ENCODE data around the gene PKD1.
"Not testable (repeated sequence)": the region's sequence is repeated elsewhere in the genome, so short reads cannot be mapped to it uniquely, and the experiment has no call there.

Gene PKD1

GRCh38 chr16:2123706-2124376 lies 11.9 kb downstream of the PKD1 start:
- DNase-seq (ENCODE audit: low read depth), result not testable (repeated sequence)

- DNase-seq (ENCODE audit: low read depth), result not testable (repeated sequence)
Observed at GRCh38 chr16:2122934-2123683, 12.6 kb downstream of the PKD1 start.

- no peak for DNase-seq (ENCODE audit: low read depth)
Observed at GRCh38 chr16:2122429-2122828, 13.3 kb downstream of the PKD1 start.

- no peak for DNase-seq (ENCODE audit: low read depth)
Observed at GRCh38 chr16:2121853-2122252, 13.8 kb downstream of the PKD1 start.

GRCh38 chr16:2121325-2121724 lies 14.4 kb downstream of the PKD1 start:
- peak; percentile 80 for DNase-seq (ENCODE audit: low read depth)

GRCh38 chr16:2117960-2118722 lies 17.6 kb downstream of the PKD1 start:
- not testable (repeated sequence) for DNase-seq (ENCODE audit: low read depth)

GRCh38 chr16:2117341-2117740 lies 18.4 kb downstream of the PKD1 start:
- DNase-seq (ENCODE audit: low read depth), result not testable (repeated sequence)

- DNase-seq (ENCODE audit: low read depth), result not testable (repeated sequence)
Observed at GRCh38 chr16:2116428-2116827, 19.3 kb downstream of the PKD1 start.

GRCh38 chr16:2115591-2115973 lies 20.1 kb downstream of the PKD1 start:
- DNase-seq (ENCODE audit: low read depth), result no peak

GRCh38 chr16:2114885-2115590 lies 20.7 kb downstream of the PKD1 start:
- DNase-seq (ENCODE audit: low read depth), result not testable (repeated sequence)

GRCh38 chr16:2114225-2114624 lies 21.5 kb downstream of the PKD1 start:
- not testable (repeated sequence) for DNase-seq (ENCODE audit: low read depth)

- not testable (repeated sequence) for DNase-seq (ENCODE audit: low read depth)
Observed at GRCh38 chr16:2112539-2113106, 23.1 kb downstream of the PKD1 start.

- DNase-seq (ENCODE audit: low read depth), result not testable (repeated sequence)
Observed at GRCh38 chr16:2111412-2112335, 24.0 kb downstream of the PKD1 start.

GRCh38 chr16:2111009-2111353 lies 24.7 kb downstream of the PKD1 start:
- not testable (repeated sequence) for DNase-seq (ENCODE audit: low read depth)

GRCh38 chr16:2110332-2111008 lies 25.2 kb downstream of the PKD1 start:
- DNase-seq (ENCODE audit: low read depth), result not testable (repeated sequence)

- not testable (repeated sequence) for DNase-seq (ENCODE audit: low read depth)
Observed at GRCh38 chr16:2109872-2110271, 25.8 kb downstream of the PKD1 start.

GRCh38 chr16:2109271-2109580 lies 26.5 kb downstream of the PKD1 start:
- DNase-seq (ENCODE audit: low read depth), result not testable (repeated sequence)

- DNase-seq (ENCODE audit: low read depth), result not testable (repeated sequence)
Observed at GRCh38 chr16:2108446-2109270, 27.0 kb downstream of the PKD1 start.

- not testable (repeated sequence) for DNase-seq (ENCODE audit: low read depth)
Observed at GRCh38 chr16:2107791-2108125, 27.9 kb downstream of the PKD1 start.
